ENCODE measurements around the gene MELTF.
A peak's percentile ranks its signal among the peaks of the same experiment; 100 is the strongest.

Gene MELTF

DNA sequence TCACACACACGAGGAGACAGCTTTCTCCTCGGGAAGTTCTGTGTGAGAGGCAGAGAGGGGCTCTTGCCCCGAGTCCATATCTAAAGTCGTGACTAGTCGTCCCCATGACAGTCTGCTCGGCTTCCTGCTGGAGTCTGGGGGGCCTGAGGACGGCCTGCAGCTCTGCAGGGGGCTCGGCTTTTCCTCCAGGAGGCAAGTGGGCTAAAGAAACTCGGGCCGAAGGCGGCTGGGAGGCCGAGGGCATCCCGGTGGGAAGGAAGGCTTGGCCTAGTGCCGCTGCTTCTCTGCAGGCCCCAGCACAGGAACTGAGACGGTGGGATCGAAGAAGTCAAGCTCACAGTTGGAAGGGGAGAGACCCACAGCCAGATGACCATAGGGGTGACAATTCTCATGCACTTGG is 35.6 kb downstream of the MELTF start:
- DNase-seq (ENCODE audit: low spot score): no peak

DNA sequence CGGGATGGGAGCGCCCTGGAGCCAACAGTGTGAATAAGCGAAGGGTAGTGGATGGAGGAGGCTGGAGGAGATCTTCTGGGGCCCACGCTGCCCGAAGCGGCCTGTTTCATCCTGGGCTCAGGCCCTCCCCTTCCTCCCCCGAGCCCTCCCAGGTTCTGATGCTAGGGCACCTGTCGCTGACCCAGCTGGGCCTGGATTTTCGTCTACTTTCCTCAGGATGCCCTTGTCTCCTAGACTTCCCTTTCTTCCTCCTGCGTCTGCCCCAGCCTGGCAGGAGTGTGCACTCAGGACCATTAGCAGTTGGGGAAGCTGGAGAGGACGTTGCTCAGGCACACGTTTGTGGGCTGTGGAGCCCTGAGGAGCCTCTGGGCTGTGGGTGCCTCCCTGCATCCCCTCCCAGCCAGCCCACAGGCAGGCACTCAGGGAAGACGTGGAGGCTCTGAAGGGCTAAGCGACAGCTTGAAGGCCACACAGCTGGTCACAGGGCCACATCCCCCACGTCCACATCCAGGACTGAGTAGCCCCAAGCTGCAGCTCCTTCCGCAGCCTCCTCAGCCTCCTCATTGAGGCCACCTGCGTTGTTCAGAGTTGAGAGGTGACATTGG is 37.1 kb downstream of the MELTF start:
- DNase-seq (ENCODE audit: low spot score): no peak

DNA sequence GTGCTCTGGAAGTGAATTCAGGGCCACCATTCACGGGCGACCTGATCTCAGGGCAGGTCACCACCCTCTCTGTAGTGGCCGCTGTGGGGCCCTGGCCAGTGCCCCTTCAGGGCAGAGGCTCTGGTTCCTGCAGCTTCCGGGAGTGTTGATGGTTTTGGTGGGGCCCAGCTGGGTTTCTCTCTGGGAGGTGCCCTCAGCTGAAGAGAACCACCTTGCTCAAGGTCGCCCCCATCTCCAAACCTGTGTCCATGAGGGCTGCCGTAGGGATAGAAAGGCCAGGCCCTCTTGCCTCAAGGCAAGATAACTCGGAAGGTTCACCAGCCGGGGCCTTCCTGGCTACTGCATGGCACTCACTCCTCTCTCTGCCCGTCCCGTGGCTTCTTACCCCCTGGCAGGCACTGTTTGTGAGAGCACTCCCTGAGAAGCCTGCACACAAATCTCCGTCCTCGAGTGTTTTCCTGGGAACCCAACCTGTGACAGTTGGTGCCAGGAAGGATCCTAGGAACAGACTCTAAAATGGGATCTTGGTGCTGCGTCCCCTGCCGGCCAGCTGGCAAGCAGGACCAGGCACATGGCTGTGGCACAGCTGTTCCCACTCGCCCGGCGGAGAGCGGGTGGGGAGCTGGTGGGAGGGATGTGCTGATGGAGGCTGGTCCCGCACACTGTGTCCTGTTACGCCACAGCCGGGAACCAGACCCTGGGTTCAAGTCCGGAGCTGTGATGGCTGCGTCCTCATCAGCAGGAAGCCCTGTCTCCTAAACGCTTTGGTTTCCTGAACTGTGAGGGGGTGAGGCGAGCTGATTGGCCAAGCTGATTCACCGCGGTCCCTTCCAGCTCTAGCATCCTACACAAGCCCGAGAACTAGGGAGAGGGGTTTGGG is 37.8 kb downstream of the MELTF start:
- DNase-seq (ENCODE audit: low spot score): no peak

DNA sequence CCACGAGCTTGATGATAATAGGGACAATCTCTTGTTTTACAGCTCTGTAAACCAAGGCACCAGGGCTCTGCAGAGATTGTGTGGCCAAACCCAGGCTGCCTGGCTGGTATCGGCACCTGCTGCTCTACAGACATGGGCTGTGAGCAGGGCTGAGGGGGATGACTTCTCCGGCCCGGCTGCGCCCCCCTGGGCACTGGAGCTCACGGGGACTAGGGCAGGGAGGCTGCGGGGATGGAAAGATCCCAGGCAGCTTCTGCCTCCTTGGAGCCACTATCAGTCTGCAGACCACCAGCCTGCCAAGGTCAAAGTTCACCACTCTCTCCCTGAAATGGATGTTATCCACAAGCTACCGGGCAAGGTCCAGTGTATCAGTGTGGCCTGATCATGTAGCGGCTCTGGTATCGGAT is 39.0 kb downstream of the MELTF start:
- no peak for DNase-seq (ENCODE audit: low spot score)

DNA sequence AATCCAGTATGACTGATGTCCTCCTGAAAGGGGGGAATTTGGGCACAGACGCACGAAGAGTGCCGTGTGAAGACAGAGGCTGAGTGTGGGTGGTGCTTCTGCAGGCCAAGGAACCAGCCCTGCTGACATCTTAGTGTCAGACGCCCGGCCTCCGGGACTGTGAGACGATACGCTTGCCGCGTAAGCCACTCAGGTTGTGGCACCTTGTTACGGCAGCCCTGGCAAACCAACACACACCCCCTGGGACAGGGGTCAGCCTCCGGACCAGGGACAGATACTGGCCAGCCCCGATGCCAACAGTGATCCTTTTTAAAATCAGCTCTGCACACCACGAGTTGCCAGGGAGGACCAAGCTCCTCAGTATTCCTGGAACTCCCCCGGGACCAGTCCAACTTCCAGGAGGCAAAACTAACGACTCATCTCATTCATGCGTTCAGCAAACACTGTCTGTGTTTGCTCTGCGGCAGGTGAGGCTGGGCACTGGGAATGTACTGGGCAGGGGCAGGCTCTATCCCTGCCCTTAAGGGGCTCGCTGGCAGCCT is 39.8 kb downstream of the MELTF start:
- DNase-seq (ENCODE audit: low spot score): no peak

DNA sequence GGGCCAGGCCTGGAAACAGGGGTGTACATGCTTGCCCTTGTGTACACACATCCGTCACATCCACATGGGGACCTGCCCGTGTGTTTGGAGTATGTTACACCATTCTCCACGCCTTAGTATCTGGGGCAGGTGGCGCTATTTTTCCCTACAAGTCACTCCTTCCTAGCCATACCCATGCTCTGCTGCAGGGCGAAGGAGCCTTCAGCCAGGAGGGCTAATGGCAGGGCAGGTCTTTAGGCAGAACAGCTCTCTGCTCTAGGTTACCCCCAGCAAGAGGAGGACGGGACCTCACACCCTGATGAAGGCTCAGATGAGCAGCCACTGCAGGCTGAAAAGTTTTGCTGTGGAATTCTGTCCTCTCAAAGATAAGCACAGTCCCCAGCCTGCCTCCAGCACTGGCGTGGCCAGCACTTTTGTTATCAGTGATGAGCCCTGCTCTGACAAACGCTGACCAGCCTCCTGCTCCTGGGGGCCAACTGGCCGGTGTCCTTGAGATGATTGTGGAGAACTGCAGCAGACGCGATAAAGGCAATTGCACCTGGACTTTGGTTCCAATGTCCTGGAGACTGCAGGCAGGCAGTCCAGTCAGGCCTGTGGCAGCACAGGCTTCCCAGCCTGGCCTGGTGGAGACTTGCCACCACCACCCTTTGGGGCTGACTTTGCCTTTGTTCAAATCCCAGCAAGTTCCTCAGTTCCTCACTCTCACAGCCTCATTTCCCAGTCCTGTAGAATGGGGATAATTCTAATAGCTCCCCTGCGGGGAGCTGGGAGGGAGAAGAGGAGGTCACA is 41.2 kb downstream of the MELTF start:
- peak; percentile 52 for DNase-seq (ENCODE audit: low spot score)

DNA sequence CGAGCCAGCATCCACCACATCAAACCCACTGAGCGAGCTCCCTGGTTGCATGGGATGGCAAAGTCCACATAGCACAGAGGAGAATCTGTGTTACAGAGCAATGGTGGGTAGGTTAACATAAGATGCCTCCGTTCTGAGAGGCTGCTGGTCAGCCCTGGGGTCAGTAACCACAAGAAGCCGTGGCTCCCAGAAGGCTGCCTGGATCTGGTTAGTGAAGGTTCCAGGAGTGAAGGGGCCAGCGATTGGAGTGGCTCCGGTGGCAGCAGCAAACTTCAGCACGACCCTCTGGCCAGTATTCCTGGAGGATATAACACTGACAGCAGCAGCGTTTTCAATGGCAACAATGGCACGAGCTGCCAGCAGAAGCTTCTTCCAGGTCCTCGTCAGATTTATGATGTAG is 42.6 kb downstream of the MELTF start:
- DNase-seq (ENCODE audit: low spot score): no peak

DNA sequence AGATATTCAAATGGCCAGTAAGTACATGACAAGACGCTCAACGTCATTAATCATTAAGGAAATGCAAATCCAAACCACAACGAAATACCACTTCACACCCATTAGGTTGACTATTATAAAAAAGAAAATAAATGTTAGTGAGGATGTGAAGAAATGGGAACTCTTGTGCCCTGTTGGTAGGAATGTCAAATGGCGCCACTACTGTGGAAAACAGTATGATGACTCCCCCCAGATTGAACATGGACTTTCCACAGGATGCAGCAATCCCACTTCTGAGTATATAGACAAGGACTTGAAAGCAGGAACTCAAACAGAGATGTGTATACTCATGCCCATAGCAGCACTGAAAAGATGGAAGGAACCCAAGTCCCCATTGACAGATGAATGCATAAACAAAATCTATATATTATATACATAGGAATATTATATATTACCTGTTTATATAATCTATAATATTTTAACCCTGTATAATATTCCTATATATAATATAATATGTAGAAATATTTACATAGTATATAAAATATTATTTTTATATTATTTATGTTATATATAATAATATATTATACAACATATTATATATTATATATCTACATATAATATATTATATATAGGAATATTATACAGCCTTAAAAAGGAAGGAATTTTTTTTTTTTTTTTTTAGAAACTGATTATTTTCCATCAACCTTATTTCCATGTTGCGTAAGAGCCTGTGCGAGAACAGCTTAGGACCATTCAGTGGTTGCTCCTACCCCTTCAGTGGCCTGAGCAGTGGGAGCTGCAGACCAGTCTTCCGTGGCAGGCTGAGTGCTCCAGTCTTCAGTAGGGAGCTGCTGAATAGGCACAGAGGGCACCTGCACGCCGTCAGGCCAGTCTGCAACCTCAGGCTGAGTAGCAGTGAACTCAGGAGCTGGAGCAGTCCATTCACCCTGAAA is 43.4 kb downstream of the MELTF start:
- DNase-seq (ENCODE audit: low spot score): no peak

DNA sequence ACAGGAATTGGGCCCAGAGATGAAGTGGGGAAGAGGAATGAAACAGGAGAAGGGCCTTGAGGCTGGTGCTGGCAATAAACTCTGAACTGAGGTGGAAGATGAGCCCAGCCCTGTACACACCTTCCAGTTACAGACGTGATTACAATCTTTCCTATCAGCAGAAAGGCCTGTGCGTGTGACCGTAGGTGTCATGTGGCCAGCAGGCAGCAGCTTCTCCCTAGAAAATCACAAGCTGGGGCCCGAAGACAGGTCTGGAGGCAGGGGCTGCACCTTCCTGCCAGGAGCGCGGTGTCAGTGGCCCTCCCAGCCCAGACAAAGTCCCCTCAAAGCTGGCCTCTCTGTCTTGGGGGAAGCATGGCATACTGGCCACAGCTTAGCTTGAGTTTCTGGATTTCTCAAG is 44.3 kb downstream of the MELTF start:
- no peak for DNase-seq (ENCODE audit: low spot score)

DNA sequence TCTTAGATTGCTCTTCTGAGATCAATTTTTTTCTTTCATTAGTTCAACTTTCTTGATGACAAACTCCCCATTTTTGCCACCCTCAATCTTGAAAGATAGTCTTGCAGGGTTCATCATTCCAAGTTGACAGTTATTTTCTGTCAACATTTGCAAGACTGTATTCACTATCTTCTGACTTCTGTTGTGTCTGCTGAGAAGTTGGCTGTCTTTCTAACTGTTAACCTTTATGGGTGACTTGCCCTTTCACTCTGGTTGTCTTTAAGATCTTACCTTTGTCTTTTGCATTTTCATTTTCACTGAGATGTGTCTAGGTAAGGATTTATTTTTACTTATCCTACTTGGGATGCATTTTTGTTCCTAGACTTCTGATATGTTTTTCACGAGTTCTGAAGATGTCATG is 46.4 kb downstream of the MELTF start:
- no peak for DNase-seq (ENCODE audit: low spot score)

DNA sequence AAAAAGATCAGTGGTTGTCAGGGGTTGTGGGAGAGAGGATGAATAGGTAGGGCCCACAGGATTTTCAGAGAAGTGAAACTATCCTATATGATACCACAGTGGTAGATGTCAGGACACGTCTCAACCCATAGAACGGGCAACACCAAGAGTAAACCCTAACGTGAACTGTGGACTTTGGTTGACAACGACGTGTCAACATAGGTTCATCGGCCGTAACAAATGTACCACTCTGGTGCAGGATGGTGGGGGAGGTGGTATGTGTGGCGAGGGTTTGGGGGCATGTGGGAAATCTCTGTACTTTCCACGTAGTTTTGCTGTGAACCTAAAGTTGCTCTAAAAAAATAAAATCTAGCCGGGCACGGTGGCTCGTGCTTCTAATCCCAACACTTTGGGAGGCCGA is 48.0 kb downstream of the MELTF start:
- DNase-seq (ENCODE audit: low spot score): no peak

DNA sequence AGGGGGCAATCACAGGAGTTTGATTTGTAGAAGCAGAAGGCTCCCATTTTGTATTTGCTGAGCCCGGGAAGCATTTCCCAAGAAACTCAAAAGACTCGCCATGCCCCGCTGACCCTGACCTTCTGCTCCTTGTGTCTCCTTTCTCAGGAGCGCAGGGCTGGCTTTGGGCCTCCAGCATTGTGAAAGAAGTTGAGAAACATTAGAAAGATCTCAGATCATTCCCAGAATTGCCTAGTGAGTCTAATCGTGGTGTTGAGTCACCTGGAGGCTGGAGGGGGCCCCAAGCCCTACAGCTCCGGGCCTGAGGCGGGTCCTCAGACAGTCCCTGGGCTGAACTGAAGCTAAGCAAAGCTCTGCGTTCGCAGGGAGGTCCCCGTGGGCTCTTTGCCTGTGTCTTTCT is 50.1 kb downstream of the MELTF start:
- DNase-seq (ENCODE audit: low spot score): no peak

DNA sequence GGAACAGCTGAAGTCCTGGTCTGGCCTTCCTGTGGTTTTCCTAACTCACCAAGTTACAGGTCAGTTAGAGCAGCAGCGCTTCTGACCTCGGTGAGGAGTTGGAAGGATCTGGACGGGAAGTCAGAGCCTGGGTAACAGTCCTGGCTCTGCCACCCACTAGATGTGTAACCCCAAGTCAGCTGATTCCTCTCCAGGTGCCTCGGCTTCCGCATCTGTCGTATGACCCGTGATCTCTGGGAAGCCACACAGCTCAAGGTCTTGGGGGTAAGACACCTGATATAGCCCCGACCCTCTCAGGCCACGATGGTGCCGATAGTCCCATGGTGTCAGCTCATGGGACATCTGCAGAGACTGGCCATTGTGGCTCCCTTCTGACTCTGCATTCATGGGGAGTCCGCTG is 52.7 kb downstream of the MELTF start:
- DNase-seq (ENCODE audit: low spot score): no peak

DNA sequence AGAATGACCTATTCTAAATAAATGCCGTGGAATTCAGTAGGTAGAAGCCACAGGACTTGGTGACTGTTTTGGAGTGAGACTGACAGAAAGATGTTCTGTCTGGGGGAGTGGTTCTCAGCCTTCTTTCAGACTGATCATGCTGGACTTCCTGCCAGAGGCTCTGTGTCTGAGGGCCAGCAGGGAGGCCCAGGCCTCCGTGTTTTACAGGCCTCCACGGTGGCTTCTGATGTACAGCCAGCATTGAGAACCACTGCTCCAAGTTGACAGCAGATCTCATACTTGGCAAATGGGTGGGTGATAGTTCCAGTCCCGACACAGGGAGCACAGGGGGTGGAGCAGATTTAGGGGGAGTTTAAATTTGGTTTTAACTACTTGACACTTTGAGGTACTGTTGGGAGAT is 54.3 kb downstream of the MELTF start:
- DNase-seq (ENCODE audit: low spot score): no peak

DNA sequence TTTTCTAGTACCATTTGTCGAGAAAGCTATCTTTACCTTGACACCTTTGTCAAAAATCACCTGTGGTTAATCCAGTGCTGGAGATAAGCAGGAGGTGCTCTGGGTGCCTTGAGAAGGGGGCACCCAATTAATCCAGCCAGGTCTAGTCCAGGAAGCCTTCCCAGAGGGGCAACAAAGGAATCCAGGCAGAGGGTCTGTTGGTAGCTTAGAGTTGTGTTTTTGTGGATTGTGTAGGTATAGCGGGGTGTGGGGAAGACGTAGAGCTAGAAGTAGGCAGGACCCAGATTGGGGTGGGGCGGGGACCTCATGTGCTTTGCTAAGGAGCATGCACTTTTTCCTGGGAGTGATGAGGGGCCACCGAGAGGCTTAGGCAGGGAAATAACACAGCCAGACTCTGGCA is 55.0 kb downstream of the MELTF start:
- no peak for DNase-seq (ENCODE audit: low spot score)

DNA sequence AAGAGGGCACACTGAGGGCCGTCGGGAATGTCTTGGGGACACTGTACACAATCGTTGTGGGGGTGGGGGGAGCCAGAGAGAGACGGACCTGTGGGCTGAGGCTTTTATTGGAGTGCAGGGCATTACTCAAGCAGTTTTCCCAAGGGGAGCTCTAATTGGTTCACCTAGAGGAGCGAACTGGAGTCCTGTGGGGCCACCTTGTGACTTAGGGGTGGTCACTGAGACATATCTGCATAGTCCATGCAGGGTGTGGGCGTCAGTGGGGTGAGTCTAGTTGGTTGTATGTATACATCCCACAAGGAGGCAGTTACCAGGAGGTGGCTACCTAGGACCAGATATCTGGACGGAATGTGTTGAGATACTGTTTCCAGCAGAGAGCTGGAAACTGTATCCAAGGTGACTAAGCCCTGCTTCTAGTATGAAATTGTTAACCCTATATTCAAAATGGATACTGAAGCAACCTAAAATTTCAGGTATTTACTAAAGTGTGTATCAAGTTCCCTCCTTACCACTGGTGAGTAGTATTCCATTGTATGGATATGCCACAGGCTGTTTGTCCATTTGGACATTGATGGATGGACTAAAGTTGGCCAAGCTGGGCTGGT is 58.4 kb downstream of the MELTF start:
- DNase-seq (ENCODE audit: low spot score): no peak

DNA sequence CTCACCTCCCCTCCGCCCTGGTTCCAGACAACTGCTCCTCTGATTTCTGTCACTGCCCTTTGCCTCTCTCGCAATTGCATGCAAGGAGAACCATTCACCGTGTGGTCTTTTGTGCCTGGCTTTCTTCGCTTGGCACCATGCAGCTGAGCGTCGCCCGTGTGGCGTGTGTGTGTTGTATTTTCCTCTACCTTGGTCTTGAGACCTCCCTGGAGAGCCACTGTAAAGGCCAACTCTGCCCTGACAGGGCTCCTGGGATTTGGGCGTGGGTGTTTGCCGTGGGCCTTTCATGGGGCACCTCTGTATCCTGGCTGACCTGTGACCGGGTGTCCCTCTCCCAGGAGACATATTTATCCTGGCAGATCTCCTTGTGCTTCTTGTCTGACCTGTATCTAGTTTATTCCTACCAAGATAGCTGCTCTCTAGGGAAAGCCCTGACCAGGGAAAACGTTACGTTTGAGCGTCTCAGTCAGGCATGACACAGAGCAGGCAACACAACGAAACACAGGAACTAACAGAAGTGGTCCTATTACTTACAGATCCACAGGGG is 59.0 kb downstream of the MELTF start:
- no peak for DNase-seq (ENCODE audit: low spot score)

DNA sequence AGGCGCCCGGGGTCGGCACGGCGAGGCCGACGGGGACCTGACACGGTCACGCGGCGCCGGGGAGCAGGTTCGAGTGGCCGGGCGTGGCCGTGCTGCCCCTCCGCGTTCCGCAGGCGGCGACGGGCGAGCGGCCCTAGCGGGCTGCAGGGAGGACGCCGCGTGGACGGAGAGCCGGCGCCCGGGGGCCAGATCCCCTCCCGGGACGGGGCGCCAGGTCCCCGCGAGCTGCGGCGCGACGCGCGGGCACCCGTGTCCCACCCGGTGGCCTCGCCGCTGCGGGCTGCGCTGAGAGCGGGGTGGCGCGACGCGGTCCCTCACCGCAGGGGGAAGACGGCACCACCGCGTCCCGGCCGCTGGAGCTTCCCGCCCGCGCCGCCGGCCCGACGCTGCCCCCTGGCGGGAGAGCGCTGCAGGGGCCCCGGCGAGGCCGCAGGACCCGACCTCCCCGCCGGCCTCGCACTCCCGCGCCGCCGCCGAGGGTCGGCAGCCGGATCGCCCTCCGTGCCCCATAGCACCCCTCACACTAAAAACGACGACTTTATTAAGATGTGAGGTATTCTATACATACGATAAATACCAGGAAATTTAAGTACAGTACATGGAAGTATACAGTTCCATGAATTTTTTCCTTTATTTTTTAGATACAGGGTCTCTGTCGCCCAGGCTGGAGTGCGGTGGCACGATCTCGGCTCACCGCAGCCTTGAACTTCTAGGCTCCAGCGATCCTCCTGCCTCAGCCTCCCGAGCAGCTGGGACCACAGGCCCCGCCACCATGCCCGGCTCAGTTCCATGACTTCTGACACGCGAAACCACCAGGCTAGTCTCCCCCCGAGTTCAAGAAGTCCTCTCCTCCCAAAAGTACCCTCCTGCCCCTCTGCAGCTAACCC is 59.7 kb downstream of the MELTF start:
- DNase-seq (ENCODE audit: low spot score): peak; percentile 63

DNA sequence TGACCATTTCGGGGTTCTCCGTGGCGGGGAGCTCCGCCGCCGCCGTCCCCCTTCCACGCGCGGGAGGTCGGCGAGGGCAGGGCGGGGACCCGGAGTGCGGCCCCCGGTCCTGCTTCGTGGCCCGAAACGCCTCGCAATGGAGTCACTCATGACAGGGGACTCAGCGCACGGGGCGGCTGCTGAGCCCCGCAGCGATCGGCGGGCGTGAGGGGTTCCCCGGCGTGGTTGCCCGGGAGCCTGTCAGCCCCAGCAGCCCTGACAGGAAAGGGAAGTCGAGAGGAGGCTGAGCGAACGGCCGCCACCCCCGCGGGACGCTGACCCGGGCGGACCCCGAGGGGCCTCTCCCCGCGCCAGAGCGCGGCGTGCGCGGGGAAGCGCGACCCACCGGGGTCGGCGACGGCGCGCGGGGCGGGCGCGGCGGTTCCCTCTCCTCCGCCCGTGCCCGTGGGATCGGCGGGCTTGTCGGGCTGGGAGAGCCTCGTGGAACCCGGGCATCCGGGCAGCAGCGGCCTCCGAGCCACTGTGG is 60.4 kb downstream of the MELTF start:
- peak; percentile 47 for DNase-seq (ENCODE audit: low spot score)
